Prostate gland (tissue), 2 donors: Measurements from ENCODE around the gene PEX14. TPM values are rescaled to one million over a fixed set of nuclear protein-coding genes. Genes with fewer than 3 reads are reported as not detected.

ENCODE experiments used
- DNase-seq: peaks from one replicate; pipeline ENCODE4 v3.0.0-alpha.2; 2019; ENCODE audit warnings: low spot score
- H3K27ac ChIP-seq, 2 donors: fragments of 200-600 bp; sonication (generic); 2 replicates each; pipeline ENCODE4 v1.5.1; 2017 to 2019
- H3K27me3 ChIP-seq: fragments of 200-600 bp; sonication (generic); replicated peaks from 2 replicates; pipeline ENCODE4 v1.5.1; 2019; ENCODE audit not compliant: insufficient read depth
- H3K36me3 ChIP-seq, 2 donors: fragments of 200-600 bp; sonication (generic); 1 replicate in 1 of 2; 2 replicates in 1 of 2; pipeline versions ENCODE4 v1.5.1 to v1.8.1; 2017 to 2019
- H3K4me1 ChIP-seq: fragments of 200-600 bp; sonication (generic); replicated peaks from 2 replicates; pipeline ENCODE4 v1.5.1; 2019
- H3K4me3 ChIP-seq, 2 donors: fragments of 200-600 bp; sonication (generic); 2 replicates each; pipeline ENCODE4 v1.5.1; 2017 to 2019
- H3K9me3 ChIP-seq: fragments of 200-600 bp; sonication (generic); 2 replicates; pipeline ENCODE4 v1.5.1; 2017
- POLR2A ChIP-seq: fragments of 450-650 bp; IDR thresholded peaks from one replicate; pipeline ENCODE4 v1.6.1; 2016; ENCODE audit warnings: antibody characterized with exemption, mild to moderate bottlenecking
- POLR2AphosphoS5 ChIP-seq: sonication (generic); formaldehyde crosslinking; IDR thresholded peaks from one replicate; pipeline ENCODE4 v1.6.1; 2017; ENCODE audit warnings: antibody characterized with exemption
- WGBS: methylation state at CpG from one replicate; pipeline ENCODE4 v1.1.5; 2018; 5-methylcytosine and 5-hydroxymethylcytosine counted together
- intact Hi-C: fragments of 100-400 bp; cut with DNase I; formaldehyde crosslinking; loops from one replicate; pipeline ENCODE4 v1.14.2; 2022
- total RNA-seq, 2 donors: library from RNA; depleted of rRNA; stranded (reverse); fragments of >200 nt; gene quantifications; one replicate each; pipeline ENCODE4 v1.1.0, GENCODE V29; 2016
- TF ChIP-seq, protein P1 (sequence below), 4 experiments: fragments of 200-600 bp in 2 of 4; fragments of 450-650 bp in 2 of 4; sonication (generic) in 2 of 4; IDR thresholded peaks; 1 replicate in 3 of 4; 2 replicates in 1 of 4; pipeline ENCODE4 v1.5.1; 2016 to 2019; ENCODE audit warnings: antibody characterized with exemption in 4 of 4, mild to moderate bottlenecking in 2 of 4, moderate library complexity in 2 of 4

PEX14 gene
- total RNA-seq, 2 donors from 2014 or later = 26.1 to 34.7 TPM

DNA sequence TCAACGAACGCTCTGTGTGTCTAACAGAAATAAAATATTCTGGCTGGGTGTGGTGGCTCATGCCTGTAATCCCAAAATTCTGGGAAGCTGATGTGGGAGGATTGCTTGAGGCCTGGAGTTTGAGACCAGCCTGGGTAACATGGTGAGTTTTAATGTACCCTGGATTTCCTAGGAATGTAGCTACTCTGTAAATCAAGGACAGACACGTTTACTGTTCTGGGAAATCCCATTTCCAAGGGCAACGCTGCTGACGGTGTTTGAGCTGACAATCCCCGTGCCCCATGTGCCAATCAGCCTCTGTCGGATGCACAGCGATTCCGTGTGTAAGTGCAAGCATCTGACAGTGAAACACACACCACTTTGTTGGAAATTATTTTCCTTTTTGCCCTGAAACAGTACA lies 16.9 kb upstream of the PEX14 start:
- Histone ChIP-seq H3K27me3 (no peaks in the 10 kb centered on the region), H3K4me3 (no peak overlapping the region), H3K4me1 (no peaks in the 10 kb centered on the region), H3K27ac (peak overlapping the region in 1 of 2 donors; percentile 25), H3K36me3 (peaks cover 0 to 4% of the 10 kb centered on the region in 2 donors), H3K9me3 (no peaks in the 10 kb centered on the region)
- 40% methylated on average over 9 of the region's 9 CpGs for WGBS
- intact Hi-C loops = no loop called here
- TF ChIP-seq POLR2A (no peak), POLR2AphosphoS5 (no peak)
- TF ChIP-seq, protein P1, sequence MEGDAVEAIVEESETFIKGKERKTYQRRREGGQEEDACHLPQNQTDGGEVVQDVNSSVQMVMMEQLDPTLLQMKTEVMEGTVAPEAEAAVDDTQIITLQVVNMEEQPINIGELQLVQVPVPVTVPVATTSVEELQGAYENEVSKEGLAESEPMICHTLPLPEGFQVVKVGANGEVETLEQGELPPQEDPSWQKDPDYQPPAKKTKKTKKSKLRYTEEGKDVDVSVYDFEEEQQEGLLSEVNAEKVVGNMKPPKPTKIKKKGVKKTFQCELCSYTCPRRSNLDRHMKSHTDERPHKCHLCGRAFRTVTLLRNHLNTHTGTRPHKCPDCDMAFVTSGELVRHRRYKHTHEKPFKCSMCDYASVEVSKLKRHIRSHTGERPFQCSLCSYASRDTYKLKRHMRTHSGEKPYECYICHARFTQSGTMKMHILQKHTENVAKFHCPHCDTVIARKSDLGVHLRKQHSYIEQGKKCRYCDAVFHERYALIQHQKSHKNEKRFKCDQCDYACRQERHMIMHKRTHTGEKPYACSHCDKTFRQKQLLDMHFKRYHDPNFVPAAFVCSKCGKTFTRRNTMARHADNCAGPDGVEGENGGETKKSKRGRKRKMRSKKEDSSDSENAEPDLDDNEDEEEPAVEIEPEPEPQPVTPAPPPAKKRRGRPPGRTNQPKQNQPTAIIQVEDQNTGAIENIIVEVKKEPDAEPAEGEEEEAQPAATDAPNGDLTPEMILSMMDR (IDR thresholded peaks at IDR 0.05) = no peak
- no peak for DNase-seq

DNA sequence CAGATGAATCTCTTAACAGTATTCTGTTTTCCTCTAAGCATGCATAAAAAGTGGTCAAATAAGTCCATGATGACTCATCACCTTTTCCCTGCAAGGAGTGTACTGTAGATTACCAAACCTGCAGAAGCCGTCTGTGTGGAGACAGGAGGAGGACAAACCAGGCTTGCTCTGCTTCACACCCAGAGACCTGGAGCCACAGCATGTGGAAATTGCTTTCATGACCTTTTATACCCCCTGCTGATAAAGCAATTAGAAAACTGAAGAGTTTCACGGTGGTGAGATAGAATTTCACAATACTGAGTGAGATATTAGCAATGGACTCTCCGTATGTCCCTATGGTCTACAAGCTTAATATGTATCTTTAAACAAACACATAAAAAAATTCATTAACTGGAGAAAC lies 15.6 kb upstream of the PEX14 start:
- Histone ChIP-seq H3K27ac (no peak overlapping the region), H3K4me1 (no peaks in the 10 kb centered on the region), H3K27me3 (no peaks in the 10 kb centered on the region), H3K9me3 (no peaks in the 10 kb centered on the region), H3K36me3 (peaks cover 0 to 4% of the 10 kb centered on the region in 2 donors), H3K4me3 (no peak overlapping the region)
- intact Hi-C loops = no loop called here
- DNase-seq = peak; percentile 21
- TF ChIP-seq, protein P1 (IDR thresholded peaks at IDR 0.05) = no peak
- peak; percentile 30 for TF ChIP-seq POLR2AphosphoS5
- no peak for TF ChIP-seq POLR2A
- 42% methylated on average over 3 of the region's 3 CpGs for WGBS

DNA sequence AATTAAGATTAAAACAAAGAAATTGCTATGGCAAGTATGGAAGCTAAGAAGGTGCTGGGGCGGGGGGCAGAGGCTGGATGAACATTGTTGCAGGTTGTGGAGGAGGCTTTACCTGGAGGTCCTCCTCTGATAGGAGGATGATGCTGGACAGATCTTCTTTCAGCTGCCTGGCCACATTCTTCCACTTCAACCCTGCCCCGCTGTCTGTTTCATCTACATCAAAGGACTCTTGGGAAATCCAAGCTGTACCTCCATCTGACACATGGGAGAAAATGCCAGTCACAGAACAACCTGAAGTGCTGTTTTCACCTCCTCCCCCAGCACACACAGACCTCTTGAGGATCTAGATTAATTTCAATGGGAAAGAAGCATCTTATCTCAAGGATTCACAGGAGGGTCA lies 7.7 kb upstream of the PEX14 start:
- DNase-seq = no peak
- Histone ChIP-seq H3K27ac (no peak overlapping the region), H3K36me3 (peaks cover 0 to 4% of the 10 kb centered on the region in 2 donors), H3K4me3 (no peak overlapping the region), H3K9me3 (no peaks in the 10 kb centered on the region), H3K27me3 (no peaks in the 10 kb centered on the region), H3K4me1 (peaks cover 8% of the 10 kb centered on the region)
- intact Hi-C loops = no loop called here
- TF ChIP-seq POLR2A = no peak
- TF ChIP-seq POLR2AphosphoS5 = no peak
- TF ChIP-seq, protein P1 (IDR thresholded peaks at IDR 0.05) = no peak
- 96% methylated on average over 2 of the region's 2 CpGs for WGBS

DNA sequence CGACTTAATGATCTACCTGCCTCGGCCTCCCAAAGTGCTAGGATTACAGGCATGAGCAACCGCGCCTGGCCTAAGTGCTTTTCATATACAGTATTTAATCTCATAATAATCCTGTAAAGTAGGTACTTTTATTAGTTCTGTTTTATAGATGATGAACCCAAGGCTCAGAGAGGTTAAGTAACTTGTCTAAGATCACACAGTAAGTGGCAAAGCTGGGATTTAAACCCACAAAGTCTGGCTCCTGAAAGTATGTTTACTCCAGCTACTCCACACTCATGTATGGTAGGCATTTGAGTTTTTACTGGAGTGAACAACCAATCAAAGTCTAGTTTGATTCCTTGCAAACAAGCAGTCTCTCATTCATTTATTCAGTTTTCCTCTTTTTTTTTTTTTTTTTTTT lies 4.7 kb upstream of the PEX14 start:
- intact Hi-C loops = loop anchor here (5.0 kb wide), 1 partner anchor 38 kb away; the partner anchor contains the start of gene CENPS
- no peak for DNase-seq
- Histone ChIP-seq H3K27me3 (no peaks in the 10 kb centered on the region), H3K36me3 (no peaks in the 10 kb centered on the region), H3K27ac (no peak overlapping the region), H3K9me3 (no peaks in the 10 kb centered on the region), H3K4me3 (no peak overlapping the region), H3K4me1 (peaks cover 8% of the 10 kb centered on the region)
- TF ChIP-seq, protein P1 (IDR thresholded peaks at IDR 0.05) = no peak
- no peak for TF ChIP-seq POLR2A
- no peak for TF ChIP-seq POLR2AphosphoS5
- 94% methylated on average over 4 of the region's 4 CpGs for WGBS

DNA sequence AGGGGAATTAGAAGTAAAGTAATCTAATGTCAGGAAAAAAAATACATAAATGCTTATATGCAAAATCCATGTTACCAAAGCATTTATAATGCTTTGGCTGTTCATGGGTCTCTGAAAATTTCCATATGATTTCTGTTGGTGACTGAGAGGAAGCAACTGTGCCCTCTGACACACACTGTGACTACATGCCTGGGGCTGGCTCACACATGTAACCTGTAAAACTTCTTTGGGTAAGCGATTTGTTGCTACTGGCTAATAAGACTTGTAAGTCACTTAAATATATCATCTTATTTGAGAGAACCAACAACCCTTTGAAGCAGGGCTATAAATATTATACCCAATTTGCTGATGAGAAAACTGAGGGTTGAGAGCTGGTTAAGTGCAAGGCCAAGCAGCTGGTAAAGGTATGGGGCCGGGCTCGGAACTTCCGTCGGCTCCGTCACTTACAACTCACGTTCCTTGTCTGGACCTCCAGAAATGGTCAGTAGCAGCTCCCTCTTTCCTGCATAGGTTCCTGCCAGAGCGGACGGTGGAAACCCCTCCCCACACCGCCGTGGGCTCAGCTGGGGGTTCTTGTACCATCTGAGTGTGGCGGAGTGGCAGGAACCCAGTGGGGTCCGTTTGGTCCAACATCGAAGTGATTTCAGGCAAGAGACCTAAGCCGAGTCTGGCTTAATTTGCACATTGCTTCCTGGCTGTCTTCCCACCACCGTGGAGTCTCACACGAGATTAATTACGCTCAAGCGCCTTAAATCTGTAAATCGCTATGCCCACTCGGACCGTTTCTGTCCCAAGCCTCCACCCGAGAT lies 3.1 kb upstream of the PEX14 start:
- no peak for DNase-seq
- Histone ChIP-seq H3K9me3 (no peaks in the 10 kb centered on the region), H3K4me1 (peaks cover 8% of the 10 kb centered on the region), H3K36me3 (no peaks in the 10 kb centered on the region), H3K4me3 (peak overlapping the region; percentile 42 to 63), H3K27ac (peak overlapping the region; percentile 47 to 62), H3K27me3 (no peaks in the 10 kb centered on the region)
- no peak for TF ChIP-seq POLR2AphosphoS5
- TF ChIP-seq POLR2A = no peak
- TF ChIP-seq, protein P1 (IDR thresholded peaks at IDR 0.05) = no peak
- WGBS = 4% methylated on average over 23 of the region's 23 CpGs
- intact Hi-C loops = loop anchor here (5.0 kb wide), 1 partner anchor 39 kb away; the partner anchor contains the start of gene CENPS
